Left ventricle myocardium inferior (tissue), 1 donor: ENCODE data around the gene ULBP2. TPM values are rescaled to one million over a fixed set of nuclear protein-coding genes. Genes with fewer than 3 reads are reported as not detected.

Source experiments
- DNase-seq: peaks from one replicate; pipeline ENCODE4 v3.0.0-alpha.2; 2020
- H3K27ac ChIP-seq: fragments of 200-600 bp; replicated peaks from 2 replicates; pipeline ENCODE4 v1.8.0; 2021
- H3K27me3 ChIP-seq: fragments of 200-600 bp; 2 replicates; pipeline ENCODE4 v1.8.0; 2021; ENCODE audit warnings: low read depth
- H3K36me3 ChIP-seq: fragments of 200-600 bp; 2 replicates; pipeline ENCODE4 v1.8.0; 2021
- H3K4me1 ChIP-seq: fragments of 200-600 bp; 2 replicates; pipeline ENCODE4 v1.8.0; 2021
- H3K4me3 ChIP-seq: fragments of 200-600 bp; 2 replicates; pipeline ENCODE4 v1.8.0; 2021; ENCODE audit warnings: mild to moderate bottlenecking, moderate library complexity
- H3K9me3 ChIP-seq: fragments of 200-600 bp; replicated peaks from 2 replicates; pipeline ENCODE4 v1.8.0; 2021
- CTCF ChIP-seq: fragments of 200-600 bp; IDR thresholded peaks from 2 replicates; pipeline ENCODE4 v1.8.0; 2021; ENCODE audit warnings: antibody characterized with exemption, mild to moderate bottlenecking, borderline replicate concordance
- intact Hi-C: fragments of 100-400 bp; cut with micrococcal nuclease; formaldehyde crosslinking; loops from one replicate; pipeline ENCODE4 v1.11.0; 2022
- total RNA-seq: library from RNA; stranded (reverse); fragmentation: NEBNext Ultra II Directional; extraction: Animal tissue kit (Norgen Biotek cat#: 25700); gene quantifications from one replicate; pipeline ENCODE4 v1.2.1, GENCODE V29; 2021
- donor health status: DM: no; HTN: yes; CAD: no; lungs with severe emphysema.

The ULBP2 gene
- total RNA-seq, 1 donor from 2014 or later, result 0.93 TPM

- Histone ChIP-seq H3K9me3 (no peaks in the 10 kb centered on the region), H3K36me3 (no peaks in the 10 kb centered on the region), H3K4me1 (peaks cover 34% of the 10 kb centered on the region), H3K27me3 (no peaks in the 10 kb centered on the region), H3K27ac (peak within 1 kb of the TSS; percentile 84), H3K4me3 (peak within 1 kb of the TSS; percentile 43)
- intact Hi-C loops, result no loop called here
- no peak for TF ChIP-seq CTCF
- DNase-seq, result no peak
Measured at GRCh38 chr6:149897855-149898744, 43.7 kb upstream of the ULBP2 start, which contains the start of gene RAET1E. TSS of gene RAET1E (minus strand) at chr6:149898113. CDS start at chr6:149890901, 7,212 bp downstream.

DNA sequence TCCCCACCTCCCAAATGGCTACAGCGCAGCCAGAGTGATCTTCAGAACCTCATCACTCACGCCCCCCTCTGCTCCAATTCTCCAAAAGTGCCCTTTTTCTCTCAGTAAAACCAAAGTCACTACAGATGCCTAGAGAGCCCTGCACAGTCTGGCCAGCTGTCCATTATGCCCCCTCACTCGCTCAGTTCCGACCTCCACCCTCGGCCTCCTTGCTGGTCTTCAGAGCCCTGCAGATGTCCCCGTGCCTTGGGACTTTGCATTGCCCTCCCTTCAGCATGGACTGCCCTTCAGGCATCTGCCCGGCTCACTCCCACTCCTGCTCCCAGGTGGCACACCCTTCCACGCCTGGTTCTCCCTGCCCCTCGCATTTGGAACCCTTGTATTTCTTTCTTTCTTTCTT lies 42.8 kb upstream of the ULBP2 start:
- intact Hi-C loops, result no loop called here
- DNase-seq, result no peak
- no peak overlapping the region for H3K4me3 ChIP-seq
- no peak for TF ChIP-seq CTCF
- H3K36me3 ChIP-seq, result no peaks in the 10 kb centered on the region
- H3K27me3 ChIP-seq, result no peaks in the 10 kb centered on the region
- H3K4me1 ChIP-seq, result peaks cover 34% of the 10 kb centered on the region
- no peak overlapping the region for H3K27ac ChIP-seq
- no peaks in the 10 kb centered on the region for H3K9me3 ChIP-seq

DNA sequence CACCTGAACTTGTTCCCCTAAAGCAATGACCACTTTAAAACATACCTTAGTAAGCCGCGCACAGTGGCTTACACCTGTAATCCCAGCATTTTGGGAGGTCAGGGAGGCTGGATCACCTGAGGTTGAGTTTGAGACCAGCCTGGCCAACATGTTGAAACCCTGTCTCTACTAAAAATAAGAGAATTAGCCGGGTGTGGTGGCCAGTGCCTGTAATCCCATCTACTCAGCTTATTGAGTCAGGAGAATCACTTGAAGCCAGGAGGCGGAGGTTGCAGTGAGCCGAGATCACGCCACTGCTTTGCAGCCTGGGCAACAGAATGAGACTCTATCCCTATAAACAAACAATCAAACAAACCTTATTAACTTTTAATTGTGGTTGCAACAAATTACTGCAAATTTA lies 42.3 kb upstream of the ULBP2 start:
- Histone ChIP-seq H3K27me3 (no peaks in the 10 kb centered on the region), H3K4me1 (peaks cover 34% of the 10 kb centered on the region), H3K27ac (no peak overlapping the region), H3K4me3 (no peak overlapping the region), H3K36me3 (no peaks in the 10 kb centered on the region), H3K9me3 (no peaks in the 10 kb centered on the region)
- no peak for TF ChIP-seq CTCF
- intact Hi-C loops, result no loop called here
- no peak for DNase-seq

- Histone ChIP-seq H3K27ac (no peak overlapping the region), H3K9me3 (no peaks in the 10 kb centered on the region), H3K27me3 (no peaks in the 10 kb centered on the region), H3K4me1 (peaks cover 29% of the 10 kb centered on the region), H3K4me3 (no peak overlapping the region), H3K36me3 (no peaks in the 10 kb centered on the region)
- DNase-seq, result no peak
- intact Hi-C loops, result no loop called here
- no peak for TF ChIP-seq CTCF
Measured at GRCh38 chr6:149899926-149900619, 41.7 kb upstream of the ULBP2 start.

- no peak for DNase-seq
- H3K27me3 ChIP-seq, result no peaks in the 10 kb centered on the region
- no peaks in the 10 kb centered on the region for H3K36me3 ChIP-seq
- peaks cover 29% of the 10 kb centered on the region for H3K4me1 ChIP-seq
- no peak overlapping the region for H3K4me3 ChIP-seq
- intact Hi-C loops, result no loop called here
- H3K9me3 ChIP-seq, result no peaks in the 10 kb centered on the region
- H3K27ac ChIP-seq, result no peak overlapping the region
- TF ChIP-seq CTCF, result no peak
Measured at GRCh38 chr6:149900620-149901443, 41.0 kb upstream of the ULBP2 start.
